DMS114 treated with DMSO at 0.1 percent for 48 hours (cell line): Measurements from ENCODE around the gene ENPP5.

Experiments used
- DNase-seq: peaks from one replicate; lab custom pipeline; 2025; ENCODE audit not compliant: unreplicated experiment; lab: John Stamatoyannopoulos, UW

The ENPP5 gene, protein sequence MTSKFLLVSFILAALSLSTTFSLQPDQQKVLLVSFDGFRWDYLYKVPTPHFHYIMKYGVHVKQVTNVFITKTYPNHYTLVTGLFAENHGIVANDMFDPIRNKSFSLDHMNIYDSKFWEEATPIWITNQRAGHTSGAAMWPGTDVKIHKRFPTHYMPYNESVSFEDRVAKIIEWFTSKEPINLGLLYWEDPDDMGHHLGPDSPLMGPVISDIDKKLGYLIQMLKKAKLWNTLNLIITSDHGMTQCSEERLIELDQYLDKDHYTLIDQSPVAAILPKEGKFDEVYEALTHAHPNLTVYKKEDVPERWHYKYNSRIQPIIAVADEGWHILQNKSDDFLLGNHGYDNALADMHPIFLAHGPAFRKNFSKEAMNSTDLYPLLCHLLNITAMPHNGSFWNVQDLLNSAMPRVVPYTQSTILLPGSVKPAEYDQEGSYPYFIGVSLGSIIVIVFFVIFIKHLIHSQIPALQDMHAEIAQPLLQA

GRCh38 chr6:46170357-46171289, at the start of gene ENPP5:
Gene ENPP5 (minus strand): TSS chr6:46170980. CDS start chr6:46168262, 2,718 bp downstream.
- DNase-seq: peak; percentile 32

DNA sequence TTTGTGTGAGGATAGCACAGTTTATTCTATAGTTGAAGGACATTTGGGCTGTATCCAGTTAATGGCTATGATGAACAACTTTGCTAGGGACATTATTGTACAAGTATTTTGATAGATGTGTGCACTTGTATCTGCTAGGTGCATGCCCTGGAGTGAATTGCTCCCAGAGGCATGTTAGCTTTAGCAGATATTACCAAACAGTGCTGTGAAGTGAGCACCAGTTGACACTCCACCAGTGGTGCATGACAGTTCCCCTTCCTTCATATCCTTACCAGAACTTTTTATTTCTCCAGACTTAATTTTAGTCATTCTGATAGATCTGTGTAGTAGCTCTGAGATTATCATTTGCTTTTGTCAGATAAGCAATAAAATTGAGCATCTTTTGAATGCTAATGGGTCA, 48.9 kb upstream of the ENPP5 start:
- no peak for DNase-seq

GRCh38 chr6:46218457-46218856, 47.7 kb upstream of the ENPP5 start:
- no peak for DNase-seq

GRCh38 chr6:46217671-46218131, 46.9 kb upstream of the ENPP5 start:
- no peak for DNase-seq

- DNase-seq: no peak
Measured at GRCh38 chr6:46216879-46217278, 46.1 kb upstream of the ENPP5 start.

DNA sequence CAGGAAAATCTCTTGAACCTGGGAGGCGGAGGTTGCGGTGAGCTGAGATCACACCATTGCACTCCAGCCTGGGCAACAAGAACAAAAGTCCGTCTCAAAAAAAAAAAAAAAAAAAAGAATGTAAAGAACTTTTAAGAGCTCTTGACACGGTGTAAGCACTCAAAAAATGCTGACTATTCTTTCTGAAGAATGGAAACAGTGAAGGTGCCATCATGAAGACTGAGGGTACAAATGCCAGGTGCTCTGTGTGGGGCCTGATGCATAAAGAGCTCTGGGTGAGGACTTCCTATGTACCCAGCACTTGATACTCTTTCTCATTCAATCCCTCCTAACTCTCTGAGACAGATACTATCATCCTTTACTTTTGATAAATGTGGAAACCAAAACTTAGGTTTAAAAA, 45.0 kb upstream of the ENPP5 start:
- DNase-seq: no peak

DNA sequence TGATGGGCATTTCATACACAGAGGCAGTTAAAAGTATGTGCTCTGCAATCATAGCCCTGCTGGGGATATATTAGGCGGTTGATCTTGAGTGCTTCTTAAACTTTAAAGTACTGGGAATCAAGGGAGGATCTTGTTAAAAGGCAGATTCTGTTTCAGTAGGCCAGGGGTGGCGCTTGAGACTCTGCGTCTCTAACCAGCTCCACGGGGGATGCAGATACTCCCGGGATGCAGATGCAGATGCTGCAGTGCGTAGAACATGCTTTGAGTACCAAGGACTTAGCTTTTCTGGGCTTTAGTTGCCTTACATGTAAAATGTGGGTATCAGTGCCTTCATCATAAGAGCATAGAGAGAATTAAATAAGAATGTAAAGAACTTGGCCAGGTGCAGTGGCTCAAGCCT, 44.4 kb upstream of the ENPP5 start:
- no peak for DNase-seq

GRCh38 chr6:46211917-46212316, 41.1 kb upstream of the ENPP5 start:
- DNase-seq: no peak

DNA sequence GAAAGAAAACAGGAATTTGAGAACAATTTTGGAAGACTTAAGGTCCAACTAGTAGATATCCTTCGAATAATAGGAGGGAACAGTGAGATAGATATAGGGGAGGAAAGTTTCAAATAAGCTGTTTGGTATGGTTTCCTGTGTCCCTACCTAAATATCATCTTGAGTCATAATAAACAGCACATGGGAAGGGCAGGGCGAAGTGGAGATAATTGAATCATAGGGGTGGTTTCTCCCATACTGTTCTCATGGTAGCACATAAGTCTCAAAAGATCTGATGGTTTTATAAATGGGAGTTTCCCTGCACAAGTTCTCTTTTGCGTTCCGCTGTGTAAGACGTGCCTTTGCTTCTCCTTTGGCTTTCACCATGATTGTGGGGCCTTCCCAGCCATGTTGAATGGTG, 39.5 kb upstream of the ENPP5 start:
- DNase-seq: no peak

GRCh38 chr6:46208303-46208702, 37.5 kb upstream of the ENPP5 start:
- DNase-seq: no peak

DNA sequence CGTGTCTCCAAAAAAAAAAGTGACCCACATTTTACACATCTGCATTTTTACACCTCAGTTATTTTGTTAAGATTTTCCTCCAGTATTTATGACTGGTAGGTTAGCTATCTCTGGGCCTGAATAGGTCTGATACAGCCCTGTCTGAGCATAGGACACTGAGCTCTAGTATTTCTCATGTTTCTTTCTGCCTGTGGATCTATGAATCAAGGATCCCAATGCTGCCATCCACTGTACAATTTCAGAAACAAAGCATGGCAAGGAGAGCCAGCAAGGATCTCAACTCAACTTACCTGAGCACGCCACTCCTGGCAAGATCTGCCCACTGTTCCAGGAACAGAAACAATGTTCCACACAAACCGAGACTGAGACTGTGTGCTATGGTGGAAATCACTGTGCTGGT, 36.4 kb upstream of the ENPP5 start:
- DNase-seq: no peak

- DNase-seq: no peak
Measured at GRCh38 chr6:46204880-46205650, 34.3 kb upstream of the ENPP5 start.

- DNase-seq: no peak
Measured at GRCh38 chr6:46203391-46204177, 32.8 kb upstream of the ENPP5 start.

DNA sequence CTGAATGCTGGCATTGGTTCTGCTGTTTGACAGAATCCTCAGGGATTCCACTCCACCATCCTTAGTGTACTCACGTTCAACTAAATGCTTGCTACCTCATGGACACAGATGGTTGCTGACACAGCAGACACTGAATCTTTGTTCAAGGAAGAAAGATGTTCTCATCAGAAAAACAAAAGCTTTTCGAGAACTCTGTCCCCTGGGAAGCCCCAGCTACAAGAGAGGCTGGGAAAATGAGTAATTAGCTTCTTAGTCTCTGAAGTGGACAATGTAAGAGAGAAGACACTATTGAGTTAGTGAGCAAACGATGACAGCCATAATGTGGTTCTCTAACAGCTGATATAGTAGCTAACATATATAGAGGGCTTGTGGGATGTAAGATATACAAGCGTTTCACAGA, 30.9 kb upstream of the ENPP5 start:
- DNase-seq: no peak

GRCh38 chr6:46199387-46199786, 28.6 kb upstream of the ENPP5 start:
- no peak for DNase-seq

- DNase-seq: no peak
Measured at GRCh38 chr6:46191961-46192360, 21.2 kb upstream of the ENPP5 start.

GRCh38 chr6:46190889-46191288, 20.1 kb upstream of the ENPP5 start:
- no peak for DNase-seq

- no peak for DNase-seq
Measured at GRCh38 chr6:46189726-46190125, 18.9 kb upstream of the ENPP5 start.

GRCh38 chr6:46186583-46186982, 15.8 kb upstream of the ENPP5 start:
- DNase-seq: no peak

DNA sequence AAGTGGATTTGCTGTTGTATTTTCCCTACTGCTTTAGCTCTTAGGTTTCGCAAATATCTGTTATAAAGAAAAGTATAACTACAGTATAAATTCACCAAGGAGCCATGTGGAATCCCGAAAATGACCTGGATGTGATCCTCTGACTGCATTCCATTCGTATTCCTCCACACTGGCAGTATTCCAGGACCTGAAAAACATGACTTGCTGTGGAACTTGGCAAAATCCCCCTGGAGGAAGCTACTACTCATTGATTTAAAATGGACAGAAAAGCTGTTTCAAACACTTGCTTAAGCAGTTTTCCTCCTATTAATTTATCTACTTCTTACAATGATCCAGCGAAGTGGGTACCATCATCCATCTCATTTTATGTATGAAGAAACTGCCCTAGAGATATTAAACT, 13.3 kb upstream of the ENPP5 start:
- DNase-seq: no peak
